GM12864 (cell line): ENCODE measurements around the gene KCNQ1.

Experiments used
- DNase-seq: peaks from one replicate; pipeline ENCODE4 v3.0.0-alpha.2; 2011; ENCODE audit warnings: low read depth
- H3K4me3 ChIP-seq: 2 replicates; pipeline ENCODE4 v1.5.1; 2011; ENCODE audit warnings: mild to moderate bottlenecking, low read depth, low read length, control low read depth
- CTCF ChIP-seq: IDR thresholded peaks from 2 replicates; pipeline ENCODE4 v1.5.1; 2011; ENCODE audit warnings: low read depth, mild to moderate bottlenecking, moderate library complexity, low read length, control low read depth, inconsistent platforms; ENCODE audit errors: missing control alignments

The KCNQ1 gene

GRCh38 chr11:2715716-2716350, 271.0 kb downstream of the KCNQ1 start:
- no peak overlapping the region for H3K4me3 ChIP-seq
- DNase-seq = no peak
- TF ChIP-seq CTCF = no peak

GRCh38 chr11:2716376-2717095, 271.7 kb downstream of the KCNQ1 start:
- H3K4me3 ChIP-seq = no peak overlapping the region
- no peak for DNase-seq
- no peak for TF ChIP-seq CTCF

- no peak for DNase-seq
- no peak for TF ChIP-seq CTCF
- no peak overlapping the region for H3K4me3 ChIP-seq
Measured at GRCh38 chr11:2717561-2718325, 272.9 kb downstream of the KCNQ1 start.

- no peak overlapping the region for H3K4me3 ChIP-seq
- no peak for TF ChIP-seq CTCF
- DNase-seq = no peak
Measured at GRCh38 chr11:2718817-2719438, 274.1 kb downstream of the KCNQ1 start.

- no peak for TF ChIP-seq CTCF
- no peak for DNase-seq
Measured at GRCh38 chr11:2719831-2720590, 275.2 kb downstream of the KCNQ1 start.

GRCh38 chr11:2721210-2721916, 276.6 kb downstream of the KCNQ1 start:
- TF ChIP-seq CTCF = no peak
- DNase-seq = no peak
- no peak overlapping the region for H3K4me3 ChIP-seq

More at GRCh38 chr11:2719831-2720590, 275.2 kb downstream of the KCNQ1 start:
- no peak overlapping the region for H3K4me3 ChIP-seq
